Neural cell (in vitro differentiated cells): ENCODE measurements around the gene LLGL2. TPM values are rescaled to one million over a fixed set of nuclear protein-coding genes. Genes with fewer than 3 reads are reported as not detected.

Source experiments
- H2AFZ ChIP-seq: fragments of 200-600, 300-800 bp; sonication (generic), shearing (Covaris generic); 2 replicates; pipeline ENCODE4 v1.6.0; 2014; ENCODE audit warnings: low read depth, mild to moderate bottlenecking, antibody characterized with exemption, low read length, moderate library complexity
- H3F3A ChIP-seq: fragments of 200-600 bp; shearing (Covaris generic); 2 replicates; pipeline ENCODE4 v1.6.1; 2016; ENCODE audit warnings: mild to moderate bottlenecking, moderate library complexity, mixed read lengths, antibody characterized with exemption, low read length; ENCODE audit not compliant: insufficient read depth, poor library complexity, severe bottlenecking
- H3K27ac ChIP-seq: fragments of 200-600, 300-800 bp; sonication (generic), shearing (Covaris generic); 2 replicates; pipeline ENCODE4 v1.5.1; 2014; ENCODE audit warnings: mild to moderate bottlenecking, low read length, moderate library complexity
- H3K27me3 ChIP-seq: fragments of 300-800, 200-600 bp; sonication (generic), shearing (Covaris generic); 2 replicates; pipeline ENCODE4 v1.6.0; 2014; ENCODE audit warnings: mild to moderate bottlenecking, low read depth, low read length, moderate library complexity; ENCODE audit not compliant: insufficient read depth
- H3K36me3 ChIP-seq: fragments of 300-800, 200-600 bp; sonication (generic), shearing (Covaris generic); 2 replicates; pipeline ENCODE4 v1.5.1; 2014; ENCODE audit warnings: mild to moderate bottlenecking, antibody characterized with exemption, low read length, moderate library complexity; ENCODE audit not compliant: insufficient read depth
- H3K4me2 ChIP-seq: fragments of 300-800, 200-600 bp; sonication (generic), shearing (Covaris generic); 2 replicates; pipeline ENCODE4 v1.6.0; 2014; ENCODE audit warnings: mild to moderate bottlenecking, low read length
- H3K4me3 ChIP-seq: fragments of 300-800, 200-600 bp; sonication (generic), shearing (Covaris generic); 2 replicates; pipeline ENCODE4 v1.5.1; 2014; ENCODE audit warnings: mild to moderate bottlenecking, low read length, moderate library complexity
- H3K79me2 ChIP-seq: fragments of 200-600 bp; shearing (Covaris generic); replicated peaks from 2 replicates; pipeline ENCODE4 v1.6.0; 2014; ENCODE audit warnings: mild to moderate bottlenecking, low read length, moderate library complexity; ENCODE audit not compliant: insufficient read depth
- H3K9ac ChIP-seq: fragments of 300-800, 200-600 bp; sonication (generic), shearing (Covaris generic); 2 replicates; pipeline ENCODE4 v1.6.1; 2016; ENCODE audit warnings: mild to moderate bottlenecking, low read length, mixed read lengths
- H3K9me2 ChIP-seq: fragments of 200-600 bp; shearing (Covaris generic); 2 replicates; pipeline ENCODE4 v1.6.1; 2016; ENCODE audit warnings: mild to moderate bottlenecking, low read length, mixed read lengths; ENCODE audit not compliant: insufficient read depth
- H3K9me3 ChIP-seq: fragments of 200-600, 300-800 bp; sonication (generic), shearing (Covaris generic); 2 replicates; pipeline ENCODE4 v1.6.1; 2016; ENCODE audit warnings: mild to moderate bottlenecking, mixed run types, low read length, moderate library complexity, mixed read lengths
- H4K20me1 ChIP-seq: fragments of 200-600 bp; shearing (Covaris generic); 2 replicates; pipeline ENCODE4 v1.6.1; 2016; ENCODE audit warnings: mild to moderate bottlenecking, mixed run types; ENCODE audit not compliant: insufficient read depth
- CTCF ChIP-seq: fragments of 450-650 bp; IDR thresholded peaks from 2 replicates; pipeline ENCODE4 v1.5.1; 2014; ENCODE audit warnings: antibody characterized with exemption, mild to moderate bottlenecking, moderate library complexity; ENCODE audit not compliant: poor library complexity, severe bottlenecking
- EP300 ChIP-seq: fragments of 450-650 bp; conservative IDR thresholded peaks from 2 replicates; pipeline ENCODE4 v1.6.1; 2014; ENCODE audit warnings: antibody characterized with exemption, mild to moderate bottlenecking, moderate library complexity; ENCODE audit not compliant: poor library complexity, severe bottlenecking
- EZH2 ChIP-seq: fragments of 200-600, 300-800 bp; shearing (Covaris generic), sonication (generic); IDR thresholded peaks from 2 replicates; pipeline ENCODE4 v1.6.1; 2014; ENCODE audit warnings: antibody characterized with exemption, low read length, borderline replicate concordance, mild to moderate bottlenecking; ENCODE audit not compliant: insufficient read depth, poor library complexity, severe bottlenecking
- MXI1 ChIP-seq: fragments of 450-650 bp; conservative IDR thresholded peaks from 2 replicates; pipeline ENCODE4 v1.6.1; 2014; ENCODE audit warnings: antibody characterized with exemption, mild to moderate bottlenecking; ENCODE audit not compliant: poor library complexity, severe bottlenecking
- POLR2AphosphoS5 ChIP-seq: IDR thresholded peaks from 2 replicates; pipeline ENCODE4 v1.6.1; 2012
- RAD21 ChIP-seq: fragments of 450-650 bp; conservative IDR thresholded peaks from 2 replicates; pipeline ENCODE4 v1.6.1; 2014; ENCODE audit warnings: antibody characterized with exemption, mild to moderate bottlenecking, moderate library complexity
- REST ChIP-seq: IDR thresholded peaks from 2 replicates; pipeline ENCODE4 v1.6.1; 2012; ENCODE audit warnings: borderline replicate concordance
- SMC3 ChIP-seq: fragments of 450-650 bp; conservative IDR thresholded peaks from 2 replicates; pipeline ENCODE4 v1.6.1; 2014; ENCODE audit warnings: antibody characterized with exemption, mild to moderate bottlenecking, moderate library complexity; ENCODE audit not compliant: poor library complexity
- TAF1 ChIP-seq: IDR thresholded peaks from 2 replicates; pipeline ENCODE4 v1.6.1; 2012; ENCODE audit warnings: low read depth
- polyA plus RNA-seq: library from polyadenylated mRNA; depleted of rRNA; stranded (reverse); fragments of >200 nt; gene quantifications from 2 replicates; pipeline ENCODE4 v1.2.3, GENCODE V29; 2014

LLGL2 gene
- polyA plus RNA-seq, 1 donor from 2014 or later = 0.95 TPM

GRCh38 chr17:75621489-75621888 is 96.0 kb downstream of the LLGL2 start:
- no peaks in the 10 kb centered on the region for H3K9me2 ChIP-seq

DNA sequence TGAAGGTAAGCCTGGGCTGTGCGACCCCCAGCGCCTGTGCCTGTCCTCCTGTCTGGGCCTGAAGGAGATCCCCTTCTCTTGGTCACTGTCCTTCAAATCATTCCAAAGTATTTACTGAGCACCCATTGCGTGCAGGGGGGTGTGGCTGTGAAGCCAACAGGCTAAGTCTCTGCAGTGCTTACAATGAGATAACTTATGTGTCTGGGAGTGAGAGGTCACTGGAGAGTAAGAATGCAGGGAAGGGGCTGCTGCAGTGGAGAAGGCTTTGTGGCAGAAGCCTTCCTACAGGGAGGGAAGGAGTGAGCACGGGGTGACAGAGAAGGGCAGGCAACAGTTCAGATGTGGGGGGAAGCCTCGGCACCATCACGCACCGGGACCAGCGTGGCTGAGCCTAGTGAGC is 96.6 kb downstream of the LLGL2 start:
- TF ChIP-seq MXI1 (no peak), RAD21 (no peak), REST (no peak), POLR2AphosphoS5 (no peak), SMC3 (no peak), EP300 (no peak), TAF1 (no peak), CTCF (no peak), EZH2 (no peak)
- Histone ChIP-seq H3K4me3 (no peak overlapping the region), H3K79me2 (no peaks in the 10 kb centered on the region), H3K9ac (no peak overlapping the region), H3F3A (no peaks in the 10 kb centered on the region), H3K9me2 (no peaks in the 10 kb centered on the region), H3K27me3 (no peaks in the 10 kb centered on the region), H3K27ac (no peak overlapping the region), H3K36me3 (no peaks in the 10 kb centered on the region), H2AFZ (no peak overlapping the region), H4K20me1 (no peaks in the 10 kb centered on the region), H3K9me3 (no peaks in the 10 kb centered on the region), H3K4me2 (no peak overlapping the region)

More at GRCh38 chr17:75621489-75621888, 96.0 kb downstream of the LLGL2 start:
- no peak overlapping the region for H3K9ac ChIP-seq
- no peak overlapping the region for H2AFZ ChIP-seq
- no peaks in the 10 kb centered on the region for H3F3A ChIP-seq
- no peak for TF ChIP-seq REST
- no peak for TF ChIP-seq POLR2AphosphoS5
- H3K79me2 ChIP-seq = no peaks in the 10 kb centered on the region
- H3K9me3 ChIP-seq = no peaks in the 10 kb centered on the region
- H3K36me3 ChIP-seq = no peaks in the 10 kb centered on the region
- H4K20me1 ChIP-seq = no peaks in the 10 kb centered on the region
- H3K4me3 ChIP-seq = no peak overlapping the region
- H3K27me3 ChIP-seq = no peaks in the 10 kb centered on the region
- no peak overlapping the region for H3K4me2 ChIP-seq
- no peak overlapping the region for H3K27ac ChIP-seq
